A549 (cell line): Measurements from ENCODE around the gene GPR146.

ENCODE experiments used
- CTCF ChIP-seq: fragments of >200 bp; sonication (Bioruptor Twin); formaldehyde crosslinking; IDR thresholded peaks from 3 replicates; pipeline ENCODE4 v1.5.1; 2016
- KDM1A ChIP-seq: fragments of 200-600 bp; sonication (generic); IDR thresholded peaks from 2 replicates; pipeline ENCODE4 v1.6.1; 2016; ENCODE audit warnings: low read depth, mild to moderate bottlenecking
- KDM5A ChIP-seq: fragments of 200-600 bp; sonication (generic); IDR thresholded peaks from 2 replicates; pipeline ENCODE4 v1.6.1; 2016; ENCODE audit warnings: antibody characterized with exemption, mild to moderate bottlenecking
- REST ChIP-seq: fragments of 200-600 bp; sonication (generic); IDR thresholded peaks from 2 replicates; pipeline ENCODE4 v1.6.1; 2016; ENCODE audit warnings: antibody characterized with exemption, mild to moderate bottlenecking, moderate library complexity
- SREBF2 ChIP-seq: fragments of 450-650 bp; IDR thresholded peaks from 2 replicates; pipeline ENCODE4 v1.6.1; 2014; ENCODE audit warnings: mild to moderate bottlenecking, moderate library complexity
- TP53 ChIP-seq: fragments of 250-450 bp; sonication (Bioruptor Pico); IDR thresholded peaks from 2 replicates; pipeline ENCODE4 v1.5.0; 2021; ENCODE audit warnings: mild to moderate bottlenecking, moderate library complexity

- TF ChIP-seq SREBF2 (no peak), CTCF (no peak), KDM1A (no peak), TP53 (CRISPR knock-in tag) (no peak), KDM5A (no peak), REST (no peak)
These were observed 4.8 kb downstream of the GPR146 start for GRCh38 chr7:1049006-1049741.
